H9 (cell line): ENCODE results near the gene CCNY. TPM values are rescaled to one million over a fixed set of nuclear protein-coding genes. Genes with fewer than 3 reads are reported as not detected.

Experiments
- DNase-seq: peaks from one replicate; pipeline ENCODE4 v3.0.0-alpha.2; 2017
- H2AFZ ChIP-seq: one replicate; pipeline ENCODE4 v1.6.1; 2013; ENCODE audit warnings: mild to moderate bottlenecking, low read length, control low read depth, moderate library complexity
- H2AK5ac ChIP-seq: 2 replicates; pipeline ENCODE4 v1.6.1; 2013; ENCODE audit warnings: low read length, control low read depth, mixed read lengths; ENCODE audit not compliant: insufficient read length
- H2BK120ac ChIP-seq: one replicate; pipeline ENCODE4 v1.6.1; 2013; ENCODE audit warnings: low read depth, mild to moderate bottlenecking, low read length, control low read depth, inconsistent platforms; ENCODE audit not compliant: poor library complexity, severe bottlenecking
- H2BK12ac ChIP-seq: 2 replicates; pipeline ENCODE4 v1.6.1; 2013; ENCODE audit warnings: low read length, control low read depth, mixed read lengths, low read depth; ENCODE audit not compliant: insufficient read length
- H2BK15ac ChIP-seq: 2 replicates; pipeline ENCODE4 v1.6.1; 2013; ENCODE audit warnings: low read depth, low read length, control low read depth
- H2BK20ac ChIP-seq: one replicate; pipeline ENCODE4 v1.6.1; 2013; ENCODE audit warnings: low read depth, mild to moderate bottlenecking, low read length, control low read depth, inconsistent platforms; ENCODE audit not compliant: poor library complexity, severe bottlenecking
- H2BK5ac ChIP-seq: 2 replicates; pipeline ENCODE4 v1.6.1; 2013; ENCODE audit warnings: low read length, control low read depth, mixed read lengths; ENCODE audit not compliant: insufficient read length
- H3K14ac ChIP-seq: 2 replicates; pipeline ENCODE4 v1.6.1; 2013; ENCODE audit warnings: low read length, control low read depth; ENCODE audit not compliant: insufficient read depth
- H3K18ac ChIP-seq: 2 replicates; pipeline ENCODE4 v1.6.1; 2013; ENCODE audit warnings: low read depth, mild to moderate bottlenecking, mixed read lengths, low read length, control low read depth; ENCODE audit not compliant: insufficient read length
- H3K23ac ChIP-seq: 2 replicates; pipeline ENCODE4 v1.6.1; 2013; ENCODE audit warnings: low read length, control low read depth, mixed read lengths, low read depth; ENCODE audit not compliant: insufficient read length
- H3K23me2 ChIP-seq: 2 replicates; pipeline ENCODE4 v1.6.1; 2013; ENCODE audit warnings: low read depth, mild to moderate bottlenecking, mixed read lengths, low read length, control low read depth; ENCODE audit not compliant: insufficient read length, poor library complexity, severe bottlenecking
- H3K27ac ChIP-seq: 2 replicates; pipeline ENCODE4 v1.5.1; 2013; ENCODE audit warnings: low read length, control low read depth, mixed read lengths, low read depth; ENCODE audit not compliant: insufficient read length
- H3K27me3 ChIP-seq: 2 replicates; pipeline ENCODE4 v1.6.1; 2013; ENCODE audit warnings: low read length, control low read depth, inconsistent platforms; ENCODE audit not compliant: insufficient read depth
- H3K4ac ChIP-seq: 2 replicates; pipeline ENCODE4 v1.6.1; 2013; ENCODE audit warnings: low read depth, mild to moderate bottlenecking, control low read depth, inconsistent platforms, low read length, moderate library complexity
- H3K4me1 ChIP-seq: 2 replicates; pipeline ENCODE4 v1.6.1; 2013; ENCODE audit warnings: low read length, control low read depth, inconsistent platforms; ENCODE audit not compliant: insufficient read depth
- H3K4me2 ChIP-seq: 2 replicates; pipeline ENCODE4 v1.6.1; 2013; ENCODE audit warnings: low read length, control low read depth, mixed read lengths; ENCODE audit not compliant: insufficient read length, insufficient read depth
- H3K56ac ChIP-seq: 2 replicates; pipeline ENCODE4 v1.6.1; 2013; ENCODE audit warnings: low read depth, mild to moderate bottlenecking, mixed read lengths, low read length, control low read depth; ENCODE audit not compliant: insufficient read length
- H3K79me1 ChIP-seq: 2 replicates; pipeline ENCODE4 v1.6.1; 2013; ENCODE audit warnings: low read depth, mild to moderate bottlenecking, moderate library complexity, low read length, control low read depth, inconsistent platforms; ENCODE audit not compliant: insufficient read depth, poor library complexity, severe bottlenecking
- H3K79me2 ChIP-seq: 2 replicates; pipeline ENCODE4 v1.6.1; 2013; ENCODE audit warnings: low read length, control low read depth, inconsistent platforms; ENCODE audit not compliant: insufficient read depth
- H3K9ac ChIP-seq: 2 replicates; pipeline ENCODE4 v1.6.1; 2013; ENCODE audit warnings: low read length, control low read depth, mixed read lengths; ENCODE audit not compliant: insufficient read length; ENCODE audit errors: extremely low read depth
- H3K9me3 ChIP-seq: one replicate; pipeline ENCODE4 v1.6.1; 2013; ENCODE audit warnings: low read depth, low read length, inconsistent platforms; ENCODE audit not compliant: control insufficient read depth
- H3T11ph ChIP-seq: one replicate; pipeline ENCODE4 v1.6.1; 2013; ENCODE audit warnings: mild to moderate bottlenecking, low read length, control low read depth, inconsistent platforms
- H4K20me1 ChIP-seq: one replicate; pipeline ENCODE4 v1.6.1; 2013; ENCODE audit not compliant: control insufficient read depth, insufficient read length, insufficient read depth
- H4K5ac ChIP-seq: 2 replicates; pipeline ENCODE4 v1.6.1; 2013; ENCODE audit warnings: low read depth, mild to moderate bottlenecking, mixed read lengths, low read length, control low read depth; ENCODE audit not compliant: insufficient read length
- H4K8ac ChIP-seq: replicated peaks from 2 replicates; pipeline ENCODE4 v1.6.1; 2013; ENCODE audit warnings: low read length, control low read depth, mixed read lengths, low read depth; ENCODE audit not compliant: insufficient read length
- H4K91ac ChIP-seq: 2 replicates; pipeline ENCODE4 v1.6.1; 2013; ENCODE audit warnings: low read depth, mild to moderate bottlenecking, moderate library complexity, mixed read lengths, low read length, control low read depth; ENCODE audit not compliant: insufficient read length
- H3K27ac Mint-ChIP-seq, 3 experiments: 2 replicates in 2 of 3; 3 replicates in 1 of 3; pipeline ENCODE4 v1.8.0; 2020 to 2021; ENCODE audit warnings: mixed read lengths in 3 of 3, mild to moderate bottlenecking in 1 of 3, moderate library complexity in 1 of 3
- H3K27me3 Mint-ChIP-seq: 2 replicates; pipeline ENCODE4 v1.8.0; 2021; ENCODE audit warnings: low read depth, mild to moderate bottlenecking, moderate library complexity, mixed read lengths
- H3K36me3 Mint-ChIP-seq, 3 experiments: 2 replicates in 2 of 3; 3 replicates in 1 of 3; pipeline ENCODE4 v1.8.0; 2020 to 2021; ENCODE audit warnings: low read depth in 3 of 3, mixed read lengths in 3 of 3; ENCODE audit not compliant: insufficient read depth in 1 of 3
- H3K4me1 Mint-ChIP-seq, 2 experiments: 2 replicates each; pipeline ENCODE4 v1.8.0; 2020; ENCODE audit warnings: mixed read lengths in 2 of 2
- H3K4me3 Mint-ChIP-seq, 2 experiments: 2 replicates in 1 of 2; 3 replicates in 1 of 2; pipeline ENCODE4 v1.8.0; 2020 to 2021; ENCODE audit warnings: mild to moderate bottlenecking in 2 of 2, mixed read lengths in 2 of 2, moderate library complexity in 1 of 2
- H3K9me3 Mint-ChIP-seq, 2 experiments: 2 replicates in 1 of 2; 3 replicates in 1 of 2; pipeline ENCODE4 v1.8.0; 2020; ENCODE audit warnings: mild to moderate bottlenecking in 2 of 2, mixed read lengths in 2 of 2, moderate library complexity in 1 of 2
- WGBS: extraction: QIAGEN DNeasy Blood & Tissue Kit; methylation state at CpG from one replicate; pipeline ENCODE4 v1.1.7; 2013; ENCODE audit warnings: missing lambda C conversion rate, low lambda C conversion rate, mixed read lengths; ENCODE audit not compliant: insufficient read length; ENCODE audit errors: extremely low coverage; 5-methylcytosine and 5-hydroxymethylcytosine counted together
- total RNA-seq: library from RNA; stranded (reverse); gene quantifications from 2 replicates; pipeline ENCODE4 v1.2.1, GENCODE V29; 2021
- TF ChIP-seq, protein P1 (sequence below): fragments of 200-600 bp; sonication (generic); conservative IDR thresholded peaks from 3 replicates; pipeline ENCODE4 v1.8.0; 2021; ENCODE audit warnings: antibody characterized with exemption, mild to moderate bottlenecking

The CCNY gene
- total RNA-seq, 1 experiment from 2014 or later: 62.1 TPM

DNA sequence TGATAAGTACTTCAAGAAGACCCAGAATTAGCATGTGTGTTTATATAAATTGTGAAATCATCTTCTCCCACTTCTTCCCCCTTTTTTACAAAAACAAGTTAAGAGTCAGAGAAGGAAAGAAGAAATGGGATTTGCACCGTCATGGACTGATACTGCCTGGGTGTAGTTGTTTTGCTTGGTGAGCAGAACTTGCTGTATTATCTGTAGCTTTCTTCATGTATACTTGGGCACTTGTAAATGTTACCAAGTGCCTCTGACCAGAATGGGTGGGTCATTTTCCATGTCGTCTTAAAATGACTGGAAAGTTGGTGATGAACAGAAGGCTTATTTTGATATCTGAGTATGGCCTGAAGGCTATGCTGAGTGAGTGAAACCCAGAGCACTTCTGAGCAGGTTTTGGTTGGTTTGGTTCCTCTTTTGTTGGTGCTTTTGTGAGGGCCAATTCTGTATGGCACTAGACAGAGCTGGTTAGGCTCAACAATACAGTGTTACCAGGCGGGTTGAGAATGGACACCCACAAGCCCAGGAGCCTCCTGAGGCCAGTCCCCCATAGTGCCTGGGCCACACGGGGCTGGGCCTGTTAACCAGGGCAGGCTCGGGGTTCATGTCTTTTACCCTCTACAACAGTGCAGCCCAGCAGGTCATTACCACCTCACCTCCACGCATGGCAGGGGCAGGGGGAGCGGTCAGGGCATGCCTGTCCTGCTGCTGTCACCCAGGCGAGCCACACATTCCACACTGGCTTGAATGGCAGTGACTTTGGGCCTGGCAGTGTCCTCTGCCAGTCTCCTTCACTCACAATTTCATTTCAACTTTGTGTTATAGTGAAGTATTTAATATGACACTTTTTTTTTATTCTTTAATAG is 115.1 kb downstream of the CCNY start:
- no peak for DNase-seq
- peaks cover 52 to 62% of the 10 kb centered on the region in 2 experiments for H3K4me1 Mint-ChIP-seq

More for the DNA sequence above, 115.1 kb downstream of the CCNY start:
- peaks cover 0 to 2% (median 0%) of the 10 kb centered on the region in 3 experiments; a peak in 2 of 7 replicates for H3K36me3 Mint-ChIP-seq
- Histone ChIP-seq H2BK12ac (no peak overlapping the region), H2AFZ (no peak overlapping the region), H3K56ac (no peak overlapping the region), H3K9ac (no peak overlapping the region), H3K23ac (no peak overlapping the region), H2BK20ac (no peak overlapping the region), H3K27me3 (no peaks in the 10 kb centered on the region), H2AK5ac (no peak overlapping the region), H3T11ph (no peak overlapping the region), H4K8ac (no peak overlapping the region), H3K18ac (no peak overlapping the region), H4K20me1 (no peaks in the 10 kb centered on the region), H3K14ac (no peak overlapping the region), H3K23me2 (no peaks in the 10 kb centered on the region), H3K4me2 (no peak overlapping the region), H4K91ac (no peak overlapping the region), H2BK120ac (no peak overlapping the region), H3K9me3 (no peaks in the 10 kb centered on the region), H3K4me1 (peaks cover 7% of the 10 kb centered on the region; the same call in 1 of the 2 replicates), H3K27ac (no peak overlapping the region), H3K4ac (no peak overlapping the region), H3K79me1 (no peaks in the 10 kb centered on the region), H3K79me2 (peaks cover 6% of the 10 kb centered on the region; the same call in 1 of the 2 replicates), H4K5ac (no peak overlapping the region), H2BK15ac (no peak overlapping the region), H2BK5ac (no peak overlapping the region)
- no peaks in the 10 kb centered on the region for H3K9me3 Mint-ChIP-seq
- no peaks in the 10 kb centered on the region for H3K27me3 Mint-ChIP-seq
- TF ChIP-seq, protein P1, sequence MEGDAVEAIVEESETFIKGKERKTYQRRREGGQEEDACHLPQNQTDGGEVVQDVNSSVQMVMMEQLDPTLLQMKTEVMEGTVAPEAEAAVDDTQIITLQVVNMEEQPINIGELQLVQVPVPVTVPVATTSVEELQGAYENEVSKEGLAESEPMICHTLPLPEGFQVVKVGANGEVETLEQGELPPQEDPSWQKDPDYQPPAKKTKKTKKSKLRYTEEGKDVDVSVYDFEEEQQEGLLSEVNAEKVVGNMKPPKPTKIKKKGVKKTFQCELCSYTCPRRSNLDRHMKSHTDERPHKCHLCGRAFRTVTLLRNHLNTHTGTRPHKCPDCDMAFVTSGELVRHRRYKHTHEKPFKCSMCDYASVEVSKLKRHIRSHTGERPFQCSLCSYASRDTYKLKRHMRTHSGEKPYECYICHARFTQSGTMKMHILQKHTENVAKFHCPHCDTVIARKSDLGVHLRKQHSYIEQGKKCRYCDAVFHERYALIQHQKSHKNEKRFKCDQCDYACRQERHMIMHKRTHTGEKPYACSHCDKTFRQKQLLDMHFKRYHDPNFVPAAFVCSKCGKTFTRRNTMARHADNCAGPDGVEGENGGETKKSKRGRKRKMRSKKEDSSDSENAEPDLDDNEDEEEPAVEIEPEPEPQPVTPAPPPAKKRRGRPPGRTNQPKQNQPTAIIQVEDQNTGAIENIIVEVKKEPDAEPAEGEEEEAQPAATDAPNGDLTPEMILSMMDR: no peak
- WGBS: no CpG with 5 or more reads among the region's 8 CpGs
- H3K27ac Mint-ChIP-seq: peak overlapping the region in 1 of 3 experiments; percentile 81; a peak in 1 of 7 replicates
- H3K4me3 Mint-ChIP-seq: no peak overlapping the region
